ENCODE results near the gene GPD2.

GRCh38 chr2:156565066-156565710 is 129.0 kb downstream of the GPD2 start:
- TF ChIP-seq PML (IDR thresholded peaks at IDR 0.05; ENCODE audit: low read length) (no peak), POLR2AphosphoS5 (IDR thresholded peaks at IDR 0.05; ENCODE audit: low read length) (no peak), RFX5 (IDR thresholded peaks at IDR 0.05; ENCODE audit: low read depth, low read length) (no peak), ZNF274 (IDR thresholded peaks at IDR 0.05; ENCODE audit: insufficient read depth, insufficient read length) (no peak)

Measured in GM12878 (cell line).